Fibroblast of villous mesenchyme (primary cell): ENCODE results near the gene GHSR. TPM values are rescaled to one million over a fixed set of nuclear protein-coding genes. Genes with fewer than 3 reads are reported as not detected.
"Not testable (repeated sequence)": the region's sequence is repeated elsewhere in the genome, so short reads cannot be mapped to it uniquely, and the experiment has no call there.

Experiments used
- DNase-seq: peaks from one replicate; pipeline ENCODE4 v3.0.0-alpha.2; 2010; ENCODE audit warnings: low read depth
- H3K4me3 ChIP-seq: 2 replicates; pipeline ENCODE4 v1.5.1; 2011; ENCODE audit warnings: low read depth, mild to moderate bottlenecking, low read length
- total RNA-seq: library from RNA; depleted of rRNA; stranded (reverse); fragments of >200 nt; gene quantifications from 2 replicates; pipeline ENCODE4 v1.2.3, GENCODE V29; 2012
- TF ChIP-seq, protein P1 (sequence below): IDR thresholded peaks from 2 replicates; pipeline ENCODE4 v1.5.1; 2012; ENCODE audit warnings: low read depth, mild to moderate bottlenecking, low read length; ENCODE audit not compliant: insufficient read depth

Gene GHSR, protein sequence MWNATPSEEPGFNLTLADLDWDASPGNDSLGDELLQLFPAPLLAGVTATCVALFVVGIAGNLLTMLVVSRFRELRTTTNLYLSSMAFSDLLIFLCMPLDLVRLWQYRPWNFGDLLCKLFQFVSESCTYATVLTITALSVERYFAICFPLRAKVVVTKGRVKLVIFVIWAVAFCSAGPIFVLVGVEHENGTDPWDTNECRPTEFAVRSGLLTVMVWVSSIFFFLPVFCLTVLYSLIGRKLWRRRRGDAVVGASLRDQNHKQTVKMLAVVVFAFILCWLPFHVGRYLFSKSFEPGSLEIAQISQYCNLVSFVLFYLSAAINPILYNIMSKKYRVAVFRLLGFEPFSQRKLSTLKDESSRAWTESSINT
- not detected in 2 replicates for total RNA-seq

- TF ChIP-seq, protein P1, sequence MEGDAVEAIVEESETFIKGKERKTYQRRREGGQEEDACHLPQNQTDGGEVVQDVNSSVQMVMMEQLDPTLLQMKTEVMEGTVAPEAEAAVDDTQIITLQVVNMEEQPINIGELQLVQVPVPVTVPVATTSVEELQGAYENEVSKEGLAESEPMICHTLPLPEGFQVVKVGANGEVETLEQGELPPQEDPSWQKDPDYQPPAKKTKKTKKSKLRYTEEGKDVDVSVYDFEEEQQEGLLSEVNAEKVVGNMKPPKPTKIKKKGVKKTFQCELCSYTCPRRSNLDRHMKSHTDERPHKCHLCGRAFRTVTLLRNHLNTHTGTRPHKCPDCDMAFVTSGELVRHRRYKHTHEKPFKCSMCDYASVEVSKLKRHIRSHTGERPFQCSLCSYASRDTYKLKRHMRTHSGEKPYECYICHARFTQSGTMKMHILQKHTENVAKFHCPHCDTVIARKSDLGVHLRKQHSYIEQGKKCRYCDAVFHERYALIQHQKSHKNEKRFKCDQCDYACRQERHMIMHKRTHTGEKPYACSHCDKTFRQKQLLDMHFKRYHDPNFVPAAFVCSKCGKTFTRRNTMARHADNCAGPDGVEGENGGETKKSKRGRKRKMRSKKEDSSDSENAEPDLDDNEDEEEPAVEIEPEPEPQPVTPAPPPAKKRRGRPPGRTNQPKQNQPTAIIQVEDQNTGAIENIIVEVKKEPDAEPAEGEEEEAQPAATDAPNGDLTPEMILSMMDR: no peak
- no peak for DNase-seq
- H3K4me3 ChIP-seq: no peak within 1 kb of the TSS
These were observed at the start of gene GHSR for GRCh38 chr3:172447611-172448579. TSS of gene GHSR (minus strand) at chr3:172448456. CDS start at chr3:172448413, 43 bp downstream.

- not testable (repeated sequence) for H3K4me3 ChIP-seq
- peak; percentile 84 for DNase-seq
- TF ChIP-seq, protein P1: peak; percentile 73
These were observed 42.0 kb upstream of the GHSR start for GRCh38 chr3:172490198-172490669.

GRCh38 chr3:172478116-172478515 is 29.9 kb upstream of the GHSR start:
- no peak overlapping the region for H3K4me3 ChIP-seq
- DNase-seq: no peak
- TF ChIP-seq, protein P1: no peak

DNA sequence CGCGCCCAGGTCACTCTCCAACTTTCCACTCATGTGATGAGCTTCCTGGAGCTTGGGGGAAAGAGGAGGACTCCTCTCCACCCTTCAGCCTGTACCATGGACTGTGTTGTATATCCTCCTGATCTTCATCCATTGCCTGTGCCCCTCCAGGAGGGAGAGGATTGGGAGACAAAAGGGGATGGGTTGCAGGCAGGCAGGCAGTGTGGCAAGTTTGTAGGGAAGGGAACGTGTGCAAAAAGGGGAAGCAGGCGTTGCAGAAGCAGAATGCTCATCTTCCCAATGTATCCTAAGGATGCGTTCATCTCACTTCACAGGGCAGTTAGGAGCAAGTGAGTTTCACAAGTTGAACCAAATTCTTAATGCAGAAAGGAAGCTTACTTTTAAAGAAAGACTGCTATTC is 28.1 kb upstream of the GHSR start:
- no peak overlapping the region for H3K4me3 ChIP-seq
- no peak for DNase-seq
- TF ChIP-seq, protein P1: no peak

GRCh38 chr3:172475703-172476102 is 27.4 kb upstream of the GHSR start:
- no peak for DNase-seq

GRCh38 chr3:172471903-172472302 is 23.6 kb upstream of the GHSR start:
- TF ChIP-seq, protein P1: no peak
- no peak overlapping the region for H3K4me3 ChIP-seq
- no peak for DNase-seq

More at GRCh38 chr3:172475703-172476102, 27.4 kb upstream of the GHSR start:
- no peak overlapping the region for H3K4me3 ChIP-seq
- TF ChIP-seq, protein P1: no peak
